ENCODE measurements around the gene C11orf71. TPM values are rescaled to one million over a fixed set of nuclear protein-coding genes. Genes with fewer than 3 reads are reported as not detected.

The C11orf71 gene, protein sequence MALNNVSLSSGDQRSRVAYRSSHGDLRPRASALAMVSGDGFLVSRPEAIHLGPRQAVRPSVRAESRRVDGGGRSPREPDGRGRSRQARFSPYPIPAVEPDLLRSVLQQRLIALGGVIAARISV
- 3.0 and 3.3 TPM in 2 replicates for total RNA-seq (2012; rRNA removed)

DNA sequence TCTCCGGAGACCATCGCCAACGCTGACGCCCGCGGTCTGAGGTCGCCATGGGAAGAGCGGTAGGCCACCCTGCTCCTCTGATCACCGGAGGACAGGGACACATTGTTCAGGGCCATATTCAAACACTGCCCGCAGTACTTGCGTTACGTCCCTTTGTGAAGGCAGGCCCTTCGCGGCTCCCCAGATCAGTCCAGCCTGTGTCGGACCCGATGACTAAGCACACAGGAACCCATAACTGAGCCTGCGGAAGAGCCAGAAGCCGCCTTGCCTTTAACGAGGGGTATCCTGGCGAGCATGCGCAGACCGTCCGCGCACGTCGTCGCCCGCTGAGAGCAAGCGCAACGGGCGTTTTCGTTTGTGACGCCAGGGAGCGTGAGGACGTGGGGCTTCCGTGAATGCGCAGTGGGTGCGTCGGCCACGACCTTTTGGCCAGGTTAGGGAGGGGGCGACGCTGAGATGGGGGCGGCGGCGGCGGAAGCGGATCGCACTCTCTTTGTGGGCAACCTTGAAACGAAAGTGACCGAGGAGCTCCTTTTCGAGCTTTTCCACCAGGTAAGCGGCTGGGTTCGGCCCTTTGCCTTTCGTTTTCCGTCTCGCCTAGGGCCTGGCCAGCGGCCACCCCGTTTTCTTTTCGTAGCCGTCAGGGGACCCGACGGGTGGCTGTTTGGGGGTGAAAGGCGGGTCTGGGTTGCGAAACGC lies at the start of gene C11orf71, which contains the start of gene RBM7:
Gene C11orf71, minus strand, starts transcription at position 296 of the 699 bp plus-strand sequence. Its CDS starts 180 bp downstream, at position 116.
Gene RBM7, plus strand, starts transcription at position 451 of the 699 bp plus-strand sequence. Its CDS starts 6 bp downstream, at position 457.
- H3K4me2 ChIP-seq (ENCODE audit: low read length) = peak within 1 kb of the TSS; percentile 90
- H3K36me3 ChIP-seq (ENCODE audit: insufficient read depth, low read length) = peaks cover 24% of the 10 kb centered on the region
- no peaks in the 10 kb centered on the region for H3K9me3 ChIP-seq (replicated peaks; ENCODE audit: low read length)
- H3K27me3 ChIP-seq (ENCODE audit: control insufficient read depth, insufficient read depth, low read length) = no peaks in the 10 kb centered on the region
- H3K9ac ChIP-seq (ENCODE audit: low read depth, low read length) = peak within 1 kb of the TSS; percentile 97
- peaks cover 33% of the 10 kb centered on the region for H3K4me1 ChIP-seq (ENCODE audit: control insufficient read depth, insufficient read depth, low read length)
- peak within 1 kb of the TSS; percentile 83 for H3K4me3 ChIP-seq (ENCODE audit: low read length)

DNA sequence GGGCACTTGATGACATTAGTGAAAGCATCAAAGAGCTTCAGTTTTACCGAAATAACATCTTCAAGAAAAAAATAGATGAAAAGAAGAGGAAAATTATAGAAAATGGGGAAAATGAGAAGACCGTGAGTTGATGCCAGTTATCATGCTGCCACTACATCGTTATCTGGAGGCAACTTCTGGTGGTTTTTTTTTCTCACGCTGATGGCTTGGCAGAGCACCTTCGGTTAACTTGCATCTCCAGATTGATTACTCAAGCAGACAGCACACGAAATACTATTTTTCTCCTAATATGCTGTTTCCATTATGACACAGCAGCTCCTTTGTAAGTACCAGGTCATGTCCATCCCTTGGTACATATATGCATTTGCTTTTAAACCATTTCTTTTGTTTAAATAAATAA lies 49.5 kb upstream of the C11orf71 start:
- Histone ChIP-seq H3K9ac (ENCODE audit: low read depth, low read length) (no peak overlapping the region), H3K27me3 (ENCODE audit: control insufficient read depth, insufficient read depth, low read length) (no peaks in the 10 kb centered on the region), H3K9me3 (replicated peaks; ENCODE audit: low read length) (no peaks in the 10 kb centered on the region), H3K36me3 (ENCODE audit: insufficient read depth, low read length) (peaks cover 62% of the 10 kb centered on the region), H3K4me1 (ENCODE audit: control insufficient read depth, insufficient read depth, low read length) (peaks cover 12% of the 10 kb centered on the region), H3K4me3 (ENCODE audit: low read length) (no peak overlapping the region), H3K4me2 (ENCODE audit: low read length) (no peak overlapping the region)

DNA sequence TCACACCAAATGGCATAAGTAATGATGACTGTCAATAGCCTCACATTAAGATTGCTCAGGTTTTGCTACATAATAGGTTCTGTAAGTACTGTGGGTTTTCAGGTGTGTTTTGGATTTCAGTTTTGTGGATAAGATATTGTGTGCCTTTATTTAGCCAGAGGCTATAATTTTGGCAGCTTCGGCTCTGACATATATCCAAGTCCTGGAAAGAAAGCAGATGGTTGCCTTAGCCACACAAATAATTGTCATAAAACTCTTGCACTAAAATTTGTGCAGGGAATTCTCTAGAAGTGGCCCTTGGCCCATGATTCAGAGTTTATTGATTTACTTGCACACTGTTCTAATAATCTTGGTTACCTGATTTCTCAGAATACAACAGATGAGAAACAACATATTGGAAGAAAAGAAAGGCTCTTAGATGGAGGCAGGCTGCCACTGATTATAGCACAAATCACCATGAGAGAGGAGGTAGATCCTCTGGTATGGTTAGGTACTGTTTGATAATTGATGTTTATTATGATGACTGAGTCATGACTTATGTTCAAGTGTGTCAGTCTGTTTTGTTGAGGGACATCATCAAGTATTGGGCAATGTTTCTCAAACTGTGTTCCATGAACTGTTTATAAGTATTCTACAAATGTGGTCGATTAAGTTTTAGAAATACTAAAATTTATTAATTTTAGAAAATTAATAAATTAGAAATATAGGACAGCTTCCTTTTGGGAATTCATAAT lies 48.6 kb upstream of the C11orf71 start:
- H3K9me3 ChIP-seq (replicated peaks; ENCODE audit: low read length) = no peaks in the 10 kb centered on the region
- H3K36me3 ChIP-seq (ENCODE audit: insufficient read depth, low read length) = peaks cover 70% of the 10 kb centered on the region
- H3K4me1 ChIP-seq (ENCODE audit: control insufficient read depth, insufficient read depth, low read length) = peaks cover 12% of the 10 kb centered on the region
- H3K9ac ChIP-seq (ENCODE audit: low read depth, low read length) = no peak overlapping the region
- H3K27me3 ChIP-seq (ENCODE audit: control insufficient read depth, insufficient read depth, low read length) = no peaks in the 10 kb centered on the region
- no peak overlapping the region for H3K4me2 ChIP-seq (ENCODE audit: low read length)
- H3K4me3 ChIP-seq (ENCODE audit: low read length) = no peak overlapping the region

DNA sequence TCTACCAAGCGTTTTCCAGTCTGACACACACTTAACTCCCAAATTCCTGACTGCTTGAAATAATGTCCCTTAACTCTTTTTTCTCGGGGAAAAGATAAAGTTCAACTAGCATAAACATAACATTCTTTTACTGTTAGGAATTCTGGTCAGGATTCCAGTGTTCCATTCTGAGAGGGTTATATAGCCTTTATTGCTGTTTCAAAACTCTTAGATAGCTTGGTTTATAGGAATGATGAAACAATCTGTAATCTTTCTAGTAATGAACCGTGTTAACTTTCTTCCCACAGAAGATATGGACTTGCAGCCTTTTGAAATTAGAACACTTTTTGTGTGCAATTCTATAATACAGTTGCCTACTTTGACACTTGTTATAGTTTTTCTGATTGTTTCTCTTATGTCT lies 47.6 kb upstream of the C11orf71 start:
- Histone ChIP-seq H3K9me3 (replicated peaks; ENCODE audit: low read length) (no peaks in the 10 kb centered on the region), H3K4me3 (ENCODE audit: low read length) (no peak overlapping the region), H3K4me2 (ENCODE audit: low read length) (no peak overlapping the region), H3K27me3 (ENCODE audit: control insufficient read depth, insufficient read depth, low read length) (no peaks in the 10 kb centered on the region), H3K36me3 (ENCODE audit: insufficient read depth, low read length) (peaks cover 67% of the 10 kb centered on the region), H3K9ac (ENCODE audit: low read depth, low read length) (no peak overlapping the region), H3K4me1 (ENCODE audit: control insufficient read depth, insufficient read depth, low read length) (peaks cover 12% of the 10 kb centered on the region)

DNA sequence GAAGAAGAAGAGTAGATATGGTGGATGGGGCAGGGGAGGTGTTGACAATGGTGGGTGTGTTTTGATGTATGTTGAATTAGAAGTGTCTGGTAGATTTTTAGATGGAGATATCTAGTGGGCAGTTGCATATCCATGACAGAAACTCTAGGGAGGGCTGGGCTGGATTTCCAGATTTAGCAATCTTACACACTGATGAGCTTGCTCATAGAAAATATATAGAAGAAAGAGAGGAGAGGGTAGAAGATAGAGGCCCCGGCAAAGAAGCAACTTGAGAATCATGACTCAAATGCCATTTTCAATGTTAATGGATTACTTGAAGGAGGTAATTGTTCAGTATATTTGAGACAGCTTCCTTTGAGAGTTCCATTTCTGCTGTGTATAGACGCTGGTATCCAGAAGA lies 47.1 kb upstream of the C11orf71 start:
- Histone ChIP-seq H3K9me3 (replicated peaks; ENCODE audit: low read length) (no peaks in the 10 kb centered on the region), H3K36me3 (ENCODE audit: insufficient read depth, low read length) (peaks cover 64% of the 10 kb centered on the region), H3K4me3 (ENCODE audit: low read length) (no peak overlapping the region), H3K4me2 (ENCODE audit: low read length) (no peak overlapping the region), H3K27me3 (ENCODE audit: control insufficient read depth, insufficient read depth, low read length) (no peaks in the 10 kb centered on the region), H3K9ac (ENCODE audit: low read depth, low read length) (no peak overlapping the region), H3K4me1 (ENCODE audit: control insufficient read depth, insufficient read depth, low read length) (peaks cover 12% of the 10 kb centered on the region)

DNA sequence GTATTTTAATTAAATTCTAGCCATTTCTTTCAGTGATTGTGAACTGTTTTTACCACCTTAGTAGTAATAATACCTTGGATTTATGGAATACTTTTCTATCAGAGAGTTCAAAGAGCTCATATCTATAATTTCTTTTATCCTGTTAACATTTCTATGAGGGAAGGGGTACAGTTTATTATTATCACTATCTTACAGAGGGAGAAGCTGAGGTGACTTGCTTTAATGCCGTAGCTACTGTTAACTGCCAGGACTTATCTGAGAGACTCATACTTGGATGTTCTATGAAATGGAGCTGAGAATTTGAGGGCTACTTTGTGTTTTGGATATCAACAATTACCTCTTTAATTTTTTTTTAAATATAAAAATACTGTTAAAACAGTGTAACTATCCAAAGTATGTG lies 42.2 kb upstream of the C11orf71 start:
- no peaks in the 10 kb centered on the region for H3K27me3 ChIP-seq (ENCODE audit: control insufficient read depth, insufficient read depth, low read length)
- H3K4me2 ChIP-seq (ENCODE audit: low read length) = no peak overlapping the region
- H3K9ac ChIP-seq (ENCODE audit: low read depth, low read length) = no peak overlapping the region

DNA sequence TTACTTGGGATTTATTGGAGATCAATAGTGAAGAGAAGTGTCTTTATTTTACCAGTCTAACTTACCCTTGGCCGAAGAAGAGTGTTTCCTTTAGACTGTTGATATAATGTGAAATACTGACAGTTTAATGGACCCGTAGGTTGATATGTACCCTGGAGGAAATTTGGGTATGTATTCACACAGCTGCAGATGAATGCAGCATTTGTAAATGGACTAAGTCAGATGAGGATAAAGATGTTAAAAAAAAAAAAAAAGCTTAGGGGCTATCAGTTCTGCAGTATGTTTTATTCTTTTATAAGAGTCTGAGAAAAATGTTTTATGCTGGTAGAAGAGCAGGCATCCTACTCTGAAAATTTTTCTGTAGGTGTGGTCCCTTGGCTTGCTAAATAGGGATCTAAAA lies 41.6 kb upstream of the C11orf71 start:
- Histone ChIP-seq H3K9me3 (replicated peaks; ENCODE audit: low read length) (no peaks in the 10 kb centered on the region), H3K4me2 (ENCODE audit: low read length) (peak overlapping the region; percentile 85), H3K9ac (ENCODE audit: low read depth, low read length) (no peak overlapping the region), H3K4me3 (ENCODE audit: low read length) (no peak overlapping the region), H3K27me3 (ENCODE audit: control insufficient read depth, insufficient read depth, low read length) (no peaks in the 10 kb centered on the region), H3K4me1 (ENCODE audit: control insufficient read depth, insufficient read depth, low read length) (peaks cover 21% of the 10 kb centered on the region), H3K36me3 (ENCODE audit: insufficient read depth, low read length) (peaks cover 32% of the 10 kb centered on the region)

More for the DNA sequence above, 42.2 kb upstream of the C11orf71 start:
- H3K36me3 ChIP-seq (ENCODE audit: insufficient read depth, low read length) = peaks cover 36% of the 10 kb centered on the region
- H3K4me1 ChIP-seq (ENCODE audit: control insufficient read depth, insufficient read depth, low read length) = peaks cover 22% of the 10 kb centered on the region
- no peaks in the 10 kb centered on the region for H3K9me3 ChIP-seq (replicated peaks; ENCODE audit: low read length)
- H3K4me3 ChIP-seq (ENCODE audit: low read length) = no peak overlapping the region

DNA sequence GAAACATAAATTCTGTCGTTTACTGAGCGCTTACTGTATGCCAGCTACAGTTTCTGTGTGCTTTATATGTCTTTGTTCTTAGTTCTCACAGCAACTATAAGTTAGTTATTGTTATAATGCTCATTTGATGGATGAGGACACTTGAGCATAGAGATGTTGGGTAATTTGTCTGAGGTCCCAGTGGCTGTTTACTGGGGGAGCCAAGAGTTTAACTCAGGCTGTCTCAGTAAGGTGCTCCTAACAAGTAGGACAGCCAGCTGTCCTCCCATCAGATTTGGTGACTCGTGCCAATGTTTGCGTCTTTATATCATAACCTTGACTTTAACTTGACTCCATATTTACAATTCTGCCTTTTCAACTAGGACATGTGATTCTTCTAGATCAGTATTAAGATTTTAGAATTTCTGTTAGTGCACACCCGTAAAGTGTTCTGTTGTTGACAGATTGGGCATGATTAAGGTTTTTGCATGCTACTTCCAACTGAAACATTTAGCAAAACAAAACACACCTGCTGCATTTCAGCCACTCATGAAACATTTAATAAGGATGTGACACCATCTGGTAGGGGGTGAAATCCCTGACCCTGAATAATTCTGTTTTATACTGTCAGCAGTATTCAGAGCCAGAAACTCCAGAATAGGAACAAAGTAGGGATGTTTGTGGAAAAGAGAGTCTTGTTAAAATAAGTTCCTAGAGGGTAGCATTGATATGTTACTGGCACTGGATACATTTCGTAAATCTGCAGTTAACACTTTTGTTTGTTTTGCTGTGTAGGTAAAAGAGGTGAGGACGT lies 40.9 kb upstream of the C11orf71 start:
- H3K4me2 ChIP-seq (ENCODE audit: low read length) = peak overlapping the region; percentile 85
- peaks cover 21% of the 10 kb centered on the region for H3K4me1 ChIP-seq (ENCODE audit: control insufficient read depth, insufficient read depth, low read length)
- peak overlapping the region; percentile 95 for H3K4me3 ChIP-seq (ENCODE audit: low read length)
- no peaks in the 10 kb centered on the region for H3K9me3 ChIP-seq (replicated peaks; ENCODE audit: low read length)
- peaks cover 26% of the 10 kb centered on the region for H3K36me3 ChIP-seq (ENCODE audit: insufficient read depth, low read length)
- no peaks in the 10 kb centered on the region for H3K27me3 ChIP-seq (ENCODE audit: control insufficient read depth, insufficient read depth, low read length)
- peak overlapping the region; percentile 89 for H3K9ac ChIP-seq (ENCODE audit: low read depth, low read length)

DNA sequence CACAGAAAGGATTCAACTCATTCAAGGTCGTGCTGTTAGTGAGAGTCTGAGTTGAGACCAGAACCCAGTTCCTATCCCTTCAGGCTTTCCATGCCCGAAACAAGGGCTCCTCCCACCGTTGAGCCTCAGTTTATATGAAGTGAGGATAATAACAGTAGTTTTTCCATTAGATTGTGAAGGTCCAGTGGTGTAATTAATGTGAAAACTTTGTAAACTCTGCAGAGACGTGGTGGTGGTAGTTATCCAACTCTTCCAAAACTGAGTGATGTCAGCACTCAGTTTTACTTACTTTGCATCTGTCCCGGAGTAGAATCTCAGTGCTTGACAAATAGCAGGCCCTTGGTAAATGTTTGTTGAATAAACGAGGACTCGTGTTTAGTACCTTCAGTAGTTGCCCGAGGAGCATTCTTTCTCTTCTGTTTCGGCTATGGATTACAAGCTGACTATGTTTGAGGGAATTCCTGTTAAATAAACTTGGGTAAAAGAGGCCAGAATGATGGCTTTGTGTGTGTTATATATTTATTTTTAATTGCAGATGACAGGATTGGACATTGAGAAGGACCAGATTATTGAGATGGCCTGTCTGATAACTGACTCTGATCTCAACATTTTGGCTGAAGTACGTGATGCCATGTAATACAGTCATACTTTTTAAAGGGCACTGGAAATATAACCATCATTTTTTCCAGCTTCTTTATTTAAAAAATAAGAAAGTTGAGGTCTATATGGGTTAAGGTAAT lies 40.0 kb upstream of the C11orf71 start:
- Histone ChIP-seq H3K36me3 (ENCODE audit: insufficient read depth, low read length) (peaks cover 22% of the 10 kb centered on the region), H3K4me3 (ENCODE audit: low read length) (peak overlapping the region; percentile 95), H3K4me1 (ENCODE audit: control insufficient read depth, insufficient read depth, low read length) (peaks cover 21% of the 10 kb centered on the region), H3K9ac (ENCODE audit: low read depth, low read length) (peak overlapping the region; percentile 89), H3K9me3 (replicated peaks; ENCODE audit: low read length) (no peaks in the 10 kb centered on the region), H3K27me3 (ENCODE audit: control insufficient read depth, insufficient read depth, low read length) (no peaks in the 10 kb centered on the region), H3K4me2 (ENCODE audit: low read length) (peak overlapping the region; percentile 85)

DNA sequence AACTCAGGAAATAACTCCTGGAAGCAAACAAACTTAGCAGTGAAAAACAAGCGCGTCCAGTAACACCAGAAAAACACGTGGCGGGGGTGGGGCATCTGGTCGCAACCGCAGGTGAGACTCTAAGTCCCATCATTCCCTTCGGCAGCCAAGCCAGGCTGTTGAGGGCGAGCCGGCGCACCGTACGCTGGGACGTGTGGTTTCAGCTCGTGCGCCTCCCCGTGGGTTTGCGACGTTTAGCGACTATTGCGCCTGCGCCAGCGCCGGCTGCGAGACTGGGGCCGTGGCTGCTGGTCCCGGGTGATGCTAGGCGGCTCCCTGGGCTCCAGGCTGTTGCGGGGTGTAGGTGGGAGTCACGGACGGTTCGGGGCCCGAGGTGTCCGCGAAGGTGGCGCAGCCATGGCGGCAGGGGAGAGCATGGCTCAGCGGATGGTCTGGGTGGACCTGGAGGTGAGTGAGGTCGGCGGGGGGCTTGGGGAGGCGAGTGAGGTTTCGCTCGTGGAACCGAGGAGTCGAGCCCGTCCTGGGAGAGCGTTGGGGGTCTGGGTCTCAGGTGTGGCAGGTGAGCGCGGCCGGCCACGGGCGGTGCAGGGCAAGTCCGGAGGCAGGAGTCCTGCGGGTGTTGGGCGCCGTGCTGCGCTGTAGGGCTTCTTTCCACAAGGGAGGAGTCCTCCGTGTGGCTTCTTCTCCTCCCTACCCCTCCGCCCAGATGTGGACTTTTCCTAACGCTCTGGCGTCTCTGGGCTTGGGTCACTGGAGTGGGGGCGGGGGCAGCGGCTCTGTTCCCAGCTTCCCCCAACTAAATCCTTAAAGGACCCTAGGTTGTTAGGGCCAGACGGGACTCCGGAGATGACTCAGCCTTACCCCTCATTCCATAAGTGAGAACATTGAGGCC lies 39.2 kb upstream of the C11orf71 start, which contains the start of gene REXO2:
Gene REXO2, plus strand, starts transcription at position 239 of the 892 bp plus-strand sequence. Its CDS starts 62 bp downstream, at position 301.
- peak within 1 kb of the TSS; percentile 95 for H3K4me3 ChIP-seq (ENCODE audit: low read length)
- peaks cover 21% of the 10 kb centered on the region for H3K4me1 ChIP-seq (ENCODE audit: control insufficient read depth, insufficient read depth, low read length)
- H3K9me3 ChIP-seq (replicated peaks; ENCODE audit: low read length) = no peaks in the 10 kb centered on the region
- peak within 1 kb of the TSS; percentile 89 for H3K9ac ChIP-seq (ENCODE audit: low read depth, low read length)
- H3K36me3 ChIP-seq (ENCODE audit: insufficient read depth, low read length) = peaks cover 15% of the 10 kb centered on the region
- peak within 1 kb of the TSS; percentile 85 for H3K4me2 ChIP-seq (ENCODE audit: low read length)
- H3K27me3 ChIP-seq (ENCODE audit: control insufficient read depth, insufficient read depth, low read length) = no peaks in the 10 kb centered on the region

All from skeletal muscle satellite cell (primary cell).